ENCODE results near the gene EDA. TPM values are rescaled to one million over a fixed set of nuclear protein-coding genes. Genes with fewer than 3 reads are reported as not detected.

Gene EDA
- total RNA-seq, 1 donor from 2014 or later: 1.6 TPM

- DNase-seq (ENCODE audit: low read depth): no peak
- no peak overlapping the region for H3K4me3 ChIP-seq (ENCODE audit: low read depth, low read length)
- no peak for TF ChIP-seq CTCF (conservative IDR thresholded peaks at IDR 0.05; ENCODE audit: low read depth, low read length)
These were observed 14.2 kb downstream of the EDA start for GRCh38 chrX:69630147-69630546.

- H3K4me3 ChIP-seq (ENCODE audit: low read depth, low read length): no peak overlapping the region
- no peak for TF ChIP-seq CTCF (conservative IDR thresholded peaks at IDR 0.05; ENCODE audit: low read depth, low read length)
- DNase-seq (ENCODE audit: low read depth): no peak
These were observed 48.8 kb downstream of the EDA start for GRCh38 chrX:69664693-69665092.

- no peak for TF ChIP-seq CTCF (conservative IDR thresholded peaks at IDR 0.05; ENCODE audit: low read depth, low read length)
- no peak for DNase-seq (ENCODE audit: low read depth)
- no peak overlapping the region for H3K4me3 ChIP-seq (ENCODE audit: low read depth, low read length)
These were observed 54.2 kb downstream of the EDA start for GRCh38 chrX:69670001-69670555.

- H3K4me3 ChIP-seq (ENCODE audit: low read depth, low read length): no peak overlapping the region
- no peak for TF ChIP-seq CTCF (conservative IDR thresholded peaks at IDR 0.05; ENCODE audit: low read depth, low read length)
- DNase-seq (ENCODE audit: low read depth): no peak
These were observed 59.0 kb downstream of the EDA start for GRCh38 chrX:69674891-69675290.

GRCh38 chrX:69705818-69706217 is 89.9 kb downstream of the EDA start:
- no peak for DNase-seq (ENCODE audit: low read depth)
- no peak for TF ChIP-seq CTCF (conservative IDR thresholded peaks at IDR 0.05; ENCODE audit: low read depth, low read length)
- no peak overlapping the region for H3K4me3 ChIP-seq (ENCODE audit: low read depth, low read length)

- no peak for TF ChIP-seq CTCF (conservative IDR thresholded peaks at IDR 0.05; ENCODE audit: low read depth, low read length)
- no peak overlapping the region for H3K4me3 ChIP-seq (ENCODE audit: low read depth, low read length)
- no peak for DNase-seq (ENCODE audit: low read depth)
These were observed 102.2 kb downstream of the EDA start for GRCh38 chrX:69718102-69718501.

GRCh38 chrX:69724307-69724706 is 108.4 kb downstream of the EDA start:
- H3K4me3 ChIP-seq (ENCODE audit: low read depth, low read length): no peak overlapping the region
- no peak for DNase-seq (ENCODE audit: low read depth)
- no peak for TF ChIP-seq CTCF (conservative IDR thresholded peaks at IDR 0.05; ENCODE audit: low read depth, low read length)
